GM21528 (cell line): ENCODE data around the gene PCAT6.
"Not testable (repeated sequence)": the region's sequence is repeated elsewhere in the genome, so short reads cannot be mapped to it uniquely, and the experiment has no call there.

Experiments used
- ATAC-seq: cut with Tn5 transposase; IDR thresholded peaks from one replicate; pipeline ENCODE4 v1.9.1; 2021; ENCODE audit warnings: mild to moderate bottlenecking, moderate library complexity; ENCODE audit not compliant: unreplicated experiment, low FRiP score

Gene PCAT6

DNA sequence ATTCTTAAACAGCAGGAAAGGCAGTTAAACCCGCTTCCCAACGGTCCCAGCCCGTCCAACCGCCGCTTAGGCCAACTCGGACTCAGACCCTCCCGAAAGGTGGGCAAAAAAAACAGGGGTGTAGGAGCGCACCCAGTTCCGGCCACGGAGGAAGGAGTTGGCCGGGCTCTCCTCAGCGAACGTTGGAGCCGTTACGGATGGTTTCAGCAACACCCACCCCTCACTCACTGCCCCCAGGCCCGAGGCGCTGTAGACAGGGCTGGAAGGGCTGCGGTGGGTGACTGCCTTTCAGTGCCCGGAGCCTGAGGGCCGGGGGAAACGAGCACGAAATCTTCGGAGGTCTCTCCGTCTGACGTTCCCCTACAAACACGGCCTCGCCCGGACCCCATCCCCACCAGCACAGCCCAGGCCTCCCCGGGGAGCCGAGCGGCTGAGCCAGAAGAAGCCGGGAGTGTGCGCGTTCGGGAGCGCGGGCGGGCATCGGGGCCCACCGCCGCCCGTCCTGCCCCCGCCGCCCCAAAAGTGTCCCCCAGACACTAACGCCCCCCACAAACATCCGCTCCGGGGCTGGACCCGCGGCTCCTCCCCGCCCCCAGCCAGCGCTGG, 3.8 kb upstream of the PCAT6 start:
- ATAC-seq = no peak

DNA sequence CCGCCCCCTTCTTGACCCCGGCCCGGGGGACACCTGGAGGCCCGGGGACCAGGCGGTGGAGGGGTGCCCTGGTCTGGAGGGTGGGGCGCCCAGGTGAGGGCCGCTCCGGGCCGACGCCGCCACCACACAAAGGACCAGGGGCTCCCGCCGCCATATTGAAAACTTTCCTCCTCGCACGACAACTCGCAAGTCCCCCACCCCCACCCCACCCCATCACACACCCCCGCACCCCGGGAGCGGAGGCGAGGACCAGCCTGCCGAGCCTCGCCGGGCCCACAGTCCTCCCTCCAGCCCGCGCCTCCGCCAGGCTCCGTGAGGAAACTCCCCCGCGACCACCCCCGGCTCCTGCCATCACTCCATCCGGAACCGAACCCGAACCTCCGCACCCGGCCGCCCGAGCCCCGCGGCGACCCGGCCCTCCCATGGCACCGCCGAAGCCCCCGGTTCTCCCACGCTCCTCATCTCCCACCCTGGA, 3.3 kb upstream of the PCAT6 start:
- ATAC-seq = no peak

DNA sequence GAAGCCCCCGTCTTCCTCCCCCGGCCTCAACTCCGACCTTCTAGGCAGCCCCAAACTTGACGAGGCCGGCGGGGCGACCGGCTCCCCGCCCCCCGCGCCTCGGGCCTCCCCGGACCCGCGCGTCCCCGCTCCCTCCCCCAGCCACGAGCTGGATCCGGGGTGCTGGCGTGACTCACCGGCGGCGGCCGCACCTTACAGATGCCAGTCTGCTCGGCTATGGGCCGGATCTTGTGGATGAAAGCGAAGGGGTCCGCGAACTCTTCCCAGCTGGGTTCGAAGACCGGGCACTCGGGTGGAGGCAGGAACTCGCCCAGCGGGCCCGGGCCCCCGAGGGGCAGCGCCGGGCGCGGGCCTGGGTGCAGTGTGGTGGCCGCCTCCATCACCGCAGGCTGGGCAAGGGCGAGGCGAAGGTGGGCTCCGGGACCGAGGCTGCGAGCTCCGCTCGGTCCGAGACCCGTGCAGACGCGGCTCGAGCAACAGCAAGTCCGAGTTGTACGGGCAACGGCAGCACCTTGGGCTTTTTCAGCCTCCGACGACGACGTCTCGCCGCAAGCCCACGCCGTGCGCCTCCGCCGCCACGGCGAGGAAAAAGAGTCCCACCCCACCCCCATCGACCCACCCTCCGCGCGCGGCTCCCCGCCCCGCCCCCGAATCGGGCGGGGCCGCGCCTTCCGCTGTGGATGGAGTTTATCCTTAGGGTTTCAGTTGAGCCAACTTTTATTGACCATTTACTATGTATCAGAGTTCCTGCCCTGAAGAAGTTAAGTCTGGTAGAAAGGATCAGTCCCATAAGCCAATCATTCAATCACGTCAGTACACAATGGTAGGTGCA, 2.6 kb upstream of the PCAT6 start, which contains the start of gene KDM5B:
Gene KDM5B, minus strand, starts transcription at position 496 of the 832 bp plus-strand sequence. Its CDS starts 116 bp downstream, at position 380.
- no peak for ATAC-seq

DNA sequence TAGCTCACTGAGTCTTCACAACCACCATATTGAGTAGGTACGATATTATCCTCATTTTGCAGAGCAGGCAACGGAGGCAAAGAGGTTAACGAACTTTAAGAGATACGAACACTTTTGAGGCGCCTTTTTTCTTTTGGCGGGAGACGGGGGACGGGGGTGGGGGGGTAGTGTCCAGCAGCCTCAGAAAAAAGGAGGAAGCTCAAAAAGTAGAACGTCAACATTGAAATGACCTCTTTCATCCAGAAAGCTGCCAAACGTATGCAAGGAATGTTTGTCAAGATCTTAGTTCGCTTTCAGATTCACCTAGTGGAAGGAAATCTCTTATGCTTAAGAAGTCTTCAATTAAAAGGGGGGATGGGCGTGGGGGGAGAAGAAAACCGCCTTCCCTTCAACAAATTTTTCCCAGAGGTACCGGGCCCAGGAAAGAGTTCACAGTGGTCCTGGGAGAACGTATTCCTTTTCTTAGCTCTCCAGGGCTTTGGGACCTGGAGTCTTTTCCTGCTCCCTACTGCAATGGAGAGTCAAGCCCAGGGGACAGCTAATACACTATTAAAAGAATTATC, 1.1 kb upstream of the PCAT6 start:
- ATAC-seq = no peak

DNA sequence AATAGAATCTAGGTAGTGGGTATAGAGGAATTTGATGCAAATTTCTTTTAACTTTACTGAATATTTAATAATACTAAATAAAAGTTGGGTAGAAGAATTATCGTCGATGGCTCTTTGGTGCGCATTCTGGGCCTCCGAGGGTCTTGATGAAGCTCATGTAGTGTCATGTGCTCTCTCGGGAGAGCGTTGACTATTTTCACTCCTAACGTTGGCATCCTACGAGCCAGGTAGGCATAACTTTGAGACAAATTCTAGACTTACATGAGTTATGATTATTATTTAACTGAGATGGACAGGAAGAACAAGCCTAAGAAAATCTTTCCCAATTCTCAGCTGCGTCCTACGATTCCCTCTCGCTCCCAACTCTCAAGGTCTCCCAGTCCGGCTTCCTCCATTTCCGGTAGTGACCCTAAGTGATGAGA, 550 bp upstream of the PCAT6 start:
- no peak for ATAC-seq

DNA sequence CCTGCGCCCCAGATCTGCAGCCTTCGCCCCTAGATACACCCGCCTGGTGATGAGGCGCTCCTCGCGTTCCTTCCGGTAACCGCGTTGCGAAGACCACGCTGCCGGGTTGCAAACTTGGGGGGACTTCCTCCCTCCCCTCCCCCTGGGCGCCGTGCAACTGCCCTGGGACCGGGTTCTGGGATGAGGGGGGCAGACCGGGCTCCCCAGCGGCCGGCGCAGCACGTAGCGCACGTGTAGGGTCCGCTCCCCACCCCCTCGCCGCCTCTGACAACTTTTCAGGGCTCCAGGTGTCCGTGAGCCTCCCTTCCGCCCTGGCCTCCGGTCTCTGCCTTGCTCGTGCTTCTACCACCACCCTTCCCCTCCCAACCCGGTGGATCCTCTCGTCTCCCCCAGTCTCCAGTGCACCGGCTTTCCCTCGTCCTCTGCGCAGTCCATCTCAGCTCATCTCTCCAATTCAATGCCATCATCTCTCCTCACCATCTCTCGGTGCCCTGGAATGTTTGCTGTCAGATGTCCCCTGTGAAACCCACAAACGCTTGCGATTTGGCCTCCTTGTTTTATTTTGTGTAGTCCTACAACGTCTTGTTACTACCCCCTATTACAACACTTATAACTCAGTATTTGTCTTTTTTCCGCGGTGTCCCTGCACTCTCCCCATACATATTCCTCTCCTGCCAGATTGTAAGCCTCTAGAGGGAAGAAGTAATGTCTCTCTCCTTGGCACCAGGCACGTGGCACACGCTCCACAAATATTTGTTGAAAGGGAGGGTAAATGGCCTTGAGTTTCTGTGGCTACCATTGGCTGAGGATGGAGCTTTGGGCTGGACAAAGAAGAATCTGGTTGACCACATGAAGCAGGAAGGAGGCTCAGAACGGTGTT, 782 bp downstream of the PCAT6 start:
- ATAC-seq = peak; percentile 20

DNA sequence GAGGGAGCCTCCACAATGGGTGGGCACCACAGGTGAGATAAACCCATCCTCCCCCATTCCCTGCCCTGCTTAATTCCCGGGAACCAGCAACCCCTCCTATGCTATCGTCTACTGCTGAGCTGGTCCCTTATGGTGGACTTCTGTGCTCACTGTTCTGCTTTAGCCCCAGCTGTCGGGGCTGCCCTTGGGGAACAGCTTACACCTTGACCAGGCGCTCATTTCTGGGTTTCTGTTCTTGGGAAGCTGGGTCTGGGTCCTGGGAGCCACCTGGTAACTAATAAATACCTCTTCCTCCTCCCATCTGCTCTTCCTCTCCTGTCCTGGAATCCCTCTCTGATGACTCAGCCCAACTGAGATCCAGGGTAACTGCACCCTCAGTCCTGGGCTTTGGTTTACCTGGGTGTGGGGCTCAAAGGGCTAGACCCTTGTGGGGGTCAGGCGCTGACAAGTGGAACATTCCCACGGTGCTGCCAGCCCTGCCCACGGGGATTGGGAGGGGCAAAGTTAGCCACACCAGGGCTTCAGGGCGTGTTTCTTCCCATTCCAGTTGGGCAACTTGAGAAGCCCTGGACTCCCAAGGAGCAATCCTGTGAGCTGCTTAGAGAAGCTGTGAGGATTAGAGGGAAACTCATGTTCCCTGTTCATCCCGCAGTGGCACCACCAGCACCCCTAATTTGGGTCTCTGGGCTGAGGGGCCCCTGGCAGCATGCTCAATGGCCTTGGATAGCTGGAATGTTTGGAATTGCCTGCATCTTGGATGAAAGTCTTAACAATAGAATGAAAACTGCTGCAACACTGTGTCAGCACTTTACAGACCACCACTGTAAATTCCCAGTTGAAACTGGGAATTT, 1.6 kb downstream of the PCAT6 start:
- ATAC-seq = no peak

DNA sequence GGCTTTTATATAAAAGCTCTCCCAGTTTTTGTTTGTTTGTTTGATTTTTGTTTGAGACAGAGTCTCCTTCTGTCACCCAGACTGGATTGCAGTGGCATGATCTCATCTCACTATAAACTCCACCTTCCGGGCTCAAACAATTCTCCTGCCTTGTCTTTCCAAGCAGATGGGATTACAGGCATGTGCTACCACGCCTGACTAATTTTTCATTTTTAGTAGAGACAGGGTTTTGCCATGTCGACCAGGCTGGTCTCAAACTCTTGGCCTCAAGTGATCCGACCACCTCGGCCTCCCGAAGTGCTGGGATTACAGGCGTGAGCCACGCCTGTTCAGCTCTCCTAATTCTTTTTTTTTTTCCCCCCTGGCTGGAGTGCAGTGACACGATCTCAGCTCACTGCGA, 4.4 kb downstream of the PCAT6 start:
- no peak for ATAC-seq

DNA sequence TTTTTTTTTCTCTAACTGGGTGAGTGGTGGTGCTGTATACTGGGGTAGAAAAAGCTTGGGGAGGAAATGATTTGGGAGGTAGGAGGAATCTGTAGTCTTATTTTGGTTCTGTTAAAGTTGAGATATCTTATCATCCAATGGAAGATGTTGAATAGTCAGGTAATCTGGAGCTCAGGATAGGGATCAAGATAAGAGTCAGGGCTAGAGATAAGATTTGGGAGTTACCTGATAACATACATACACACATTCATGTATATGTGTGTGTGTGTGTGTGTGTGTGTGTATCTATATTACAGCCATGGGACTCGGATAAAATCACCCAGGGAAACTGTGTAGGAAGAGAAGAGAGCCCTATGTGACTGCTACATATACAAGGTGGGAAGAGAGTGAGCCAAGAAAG, 8.1 kb downstream of the PCAT6 start:
- ATAC-seq = no peak

DNA sequence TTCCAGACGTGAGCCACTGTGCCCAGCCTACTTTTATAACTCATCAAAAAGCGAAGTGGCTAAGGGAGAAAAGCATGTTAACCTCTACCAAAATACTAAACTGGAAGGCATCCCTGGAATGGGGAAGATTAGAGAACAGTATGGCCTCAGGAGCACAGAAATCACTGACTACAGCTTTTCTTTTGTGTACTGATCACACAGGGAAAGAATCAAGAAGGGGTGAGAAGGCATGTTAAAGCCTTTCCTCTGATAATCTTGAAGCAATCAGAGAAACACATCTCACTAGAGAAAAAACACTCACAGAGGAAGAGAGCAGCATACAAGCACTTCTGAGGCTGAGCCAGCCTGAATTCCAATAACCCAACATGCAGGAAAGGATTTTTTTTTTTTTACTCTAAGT, 10.7 kb downstream of the PCAT6 start:
- ATAC-seq = no peak

DNA sequence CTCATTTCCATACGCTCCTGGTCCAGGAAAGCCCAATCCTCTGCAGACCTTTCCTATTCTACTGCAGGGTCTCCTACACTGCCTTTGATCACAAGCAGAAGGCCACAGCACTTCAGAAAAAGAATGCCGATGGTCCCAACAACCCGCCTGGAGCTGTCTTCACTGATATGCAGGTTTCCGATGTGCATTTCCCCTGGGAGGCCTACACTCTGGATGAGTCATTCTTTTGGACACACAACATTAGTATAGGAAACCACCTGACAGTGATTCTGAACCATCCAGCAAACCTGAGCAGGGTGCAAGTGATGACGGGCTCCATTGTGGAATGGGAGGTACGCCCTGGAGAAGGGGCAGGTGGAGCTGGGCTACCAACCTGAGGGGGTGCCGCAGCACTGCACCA, 15.0 kb downstream of the PCAT6 start:
- ATAC-seq = no peak

DNA sequence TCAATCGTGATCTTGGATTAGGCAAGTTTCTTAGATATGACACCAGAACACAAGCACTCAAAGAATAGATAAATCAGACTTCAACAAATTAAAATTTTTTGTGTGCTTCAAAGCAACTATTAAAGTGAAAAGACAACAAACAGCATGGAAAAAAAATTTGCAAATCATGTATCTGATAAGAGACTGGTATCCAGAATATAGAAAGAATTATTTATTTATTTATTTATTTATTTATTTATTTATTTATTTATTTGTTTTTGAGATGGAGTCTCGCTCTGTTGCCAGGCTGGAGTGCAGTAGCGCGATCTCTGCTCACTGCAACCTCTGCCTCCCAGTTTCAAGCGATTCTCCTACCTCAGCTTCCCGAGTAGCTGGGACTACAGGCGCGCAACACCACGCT, 18.5 kb downstream of the PCAT6 start:
- not testable (repeated sequence) for ATAC-seq

DNA sequence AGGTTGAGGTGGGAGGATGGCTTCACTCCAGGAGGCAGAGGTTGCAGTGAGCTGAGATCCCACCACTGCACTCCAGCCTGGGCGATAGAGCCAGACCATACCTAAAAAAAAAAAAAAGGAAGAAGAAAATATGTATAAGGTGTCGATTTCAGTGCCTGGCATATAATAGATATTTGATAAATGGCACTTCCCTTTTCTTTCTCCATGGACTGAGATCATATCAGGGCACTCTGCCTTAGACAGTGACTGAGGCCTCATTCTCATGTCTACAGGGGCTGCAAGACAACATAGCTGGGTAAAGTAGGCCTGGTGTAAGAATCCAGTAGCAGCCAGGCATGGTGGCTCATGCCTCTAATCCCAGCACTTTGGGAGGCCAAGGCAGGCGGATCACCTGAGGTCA, 21.2 kb downstream of the PCAT6 start:
- no peak for ATAC-seq

DNA sequence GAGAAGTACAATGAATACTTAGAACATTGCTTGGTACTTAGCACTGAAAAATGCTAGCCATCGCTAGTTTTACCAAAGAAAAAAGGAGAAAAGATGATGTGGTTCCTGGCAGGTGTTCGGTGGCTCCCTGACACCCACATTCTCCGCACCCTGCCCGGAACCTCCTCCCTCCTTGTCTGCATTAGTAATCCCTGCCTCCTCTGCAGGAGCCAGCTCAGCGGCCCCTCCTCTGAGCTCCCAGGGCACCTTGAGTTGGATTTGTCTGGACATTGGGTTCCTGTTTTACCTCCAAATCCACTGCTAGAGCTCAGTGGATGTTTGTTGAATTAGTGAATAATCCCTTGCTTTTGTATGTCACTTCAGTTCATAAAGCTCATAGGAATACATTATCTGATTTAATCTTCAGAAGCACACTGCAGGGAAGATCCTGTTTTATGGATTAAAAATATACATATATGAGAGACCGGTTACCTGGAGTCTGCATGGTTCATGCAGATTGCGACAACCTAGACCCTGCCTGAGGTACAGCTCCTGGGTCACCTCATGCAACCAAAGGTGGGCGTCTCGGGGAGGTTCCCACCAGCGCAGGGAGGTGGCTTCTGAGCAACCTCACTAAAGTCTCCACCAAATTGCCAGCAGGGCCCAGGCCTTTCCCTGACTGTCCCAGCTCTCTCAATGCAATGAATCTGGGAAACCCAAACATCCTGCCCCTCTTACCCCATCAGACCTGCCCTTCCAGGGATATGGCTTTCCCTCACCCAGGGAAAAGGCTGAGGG, 24.2 kb downstream of the PCAT6 start:
- ATAC-seq = no peak

DNA sequence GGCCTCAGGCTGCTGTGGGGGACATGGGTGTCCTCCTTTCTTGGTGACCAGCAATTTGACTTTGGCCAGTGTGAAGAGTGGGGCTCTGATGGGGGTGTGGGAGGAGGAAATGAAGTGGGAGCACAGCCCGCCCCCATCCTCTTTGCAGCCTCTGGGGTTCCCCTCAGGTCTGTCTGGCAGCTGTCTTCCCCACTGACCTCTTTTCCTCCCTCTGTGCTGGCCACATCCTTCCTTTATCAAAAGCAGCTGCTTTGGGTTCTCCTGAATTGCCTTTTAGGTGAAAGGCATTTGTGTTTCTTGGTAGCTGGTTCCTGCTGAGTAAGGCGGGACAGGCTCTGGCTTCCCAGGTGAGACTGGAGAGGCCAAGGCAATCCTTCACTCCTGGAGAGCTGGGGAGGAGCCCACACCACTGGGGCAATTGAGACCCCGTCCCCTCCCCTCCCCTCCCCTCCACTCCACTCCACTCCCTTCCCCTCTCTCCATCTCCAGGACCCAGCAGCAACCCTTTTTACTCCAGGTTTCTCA, 24.9 kb downstream of the PCAT6 start:
- ATAC-seq = no peak

DNA sequence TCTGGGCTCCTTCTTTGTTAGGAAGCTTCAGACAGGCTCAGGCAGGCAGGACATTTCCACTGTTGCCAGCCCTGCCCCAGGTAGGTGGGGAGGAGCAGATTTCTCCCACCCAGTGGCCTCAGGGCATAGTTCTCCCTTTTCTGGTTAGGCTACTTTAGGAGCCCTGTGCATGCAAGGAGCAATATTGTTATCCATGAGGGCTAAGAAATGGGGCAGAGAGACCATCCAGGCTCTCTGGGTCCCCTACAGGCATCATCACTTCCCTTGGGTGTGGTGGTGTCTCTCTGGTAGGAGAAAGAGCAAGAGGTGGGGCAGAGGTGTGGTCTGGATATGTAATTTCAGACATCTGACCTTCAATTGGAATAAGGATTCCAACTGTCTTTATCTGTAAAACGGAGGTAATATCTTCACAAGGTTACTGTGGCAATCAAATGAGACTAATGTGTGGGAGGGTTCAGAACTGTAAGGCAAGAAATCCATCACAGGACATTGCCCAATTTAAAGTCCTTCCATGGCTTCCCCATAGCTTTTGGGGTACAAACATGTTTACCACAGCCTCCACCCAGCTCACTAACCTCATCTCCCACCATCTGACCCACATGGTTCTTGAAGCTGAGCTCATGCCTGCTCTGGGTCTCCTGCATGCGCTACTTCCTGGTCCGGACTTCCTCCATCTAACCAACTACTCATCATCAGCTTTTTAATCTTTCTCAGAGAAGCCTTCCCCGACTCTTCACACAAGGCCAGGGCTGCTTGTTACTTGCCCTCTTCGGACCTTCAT, 26.1 kb downstream of the PCAT6 start:
- ATAC-seq = no peak

DNA sequence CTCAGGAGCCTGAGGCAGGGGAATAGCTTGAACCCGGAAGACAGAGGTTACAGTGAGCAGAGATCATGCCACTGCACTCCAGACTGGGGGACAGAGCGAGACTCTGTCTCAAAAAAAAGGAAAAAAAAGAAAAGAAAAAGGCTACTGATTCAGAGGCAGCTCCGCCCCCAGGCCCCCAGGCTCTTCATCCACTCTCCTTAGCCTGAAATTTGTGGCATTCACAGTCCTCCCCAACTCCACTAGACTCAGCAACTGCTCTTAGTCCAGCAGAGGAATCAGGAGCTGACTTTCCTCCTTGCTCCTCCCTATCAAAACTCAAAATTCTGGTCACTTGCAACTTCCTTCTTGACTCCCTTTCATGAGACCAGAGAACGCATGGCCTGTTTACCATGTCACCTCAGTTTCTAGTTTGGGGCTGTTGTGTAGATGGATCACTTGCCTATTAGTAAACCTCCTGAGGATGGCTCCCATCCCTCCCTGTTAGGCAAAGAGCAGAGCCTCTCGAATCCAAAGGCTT, 27.1 kb downstream of the PCAT6 start:
- no peak for ATAC-seq

DNA sequence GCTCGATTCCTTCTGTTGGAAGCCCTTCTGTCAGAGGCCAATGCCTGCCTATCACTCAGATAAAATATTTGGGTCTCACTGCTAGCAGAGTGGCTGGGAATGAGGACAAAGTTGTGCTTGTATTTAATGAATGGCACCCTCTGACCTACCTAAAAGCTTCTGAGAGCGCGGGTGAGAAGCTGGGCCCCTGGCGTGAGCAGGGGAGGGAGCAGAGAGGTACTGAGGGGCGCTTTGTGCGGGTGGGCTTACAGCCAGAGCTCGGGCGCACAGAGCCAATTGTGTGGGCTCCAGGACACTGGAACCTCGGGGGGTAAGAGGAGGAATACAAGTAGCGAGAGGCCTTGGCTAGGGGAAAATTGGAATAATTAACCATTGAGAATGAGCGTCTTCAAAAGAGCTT, 32.3 kb downstream of the PCAT6 start:
- no peak for ATAC-seq
